ENCODE measurements around the gene C17orf100.

DNA sequence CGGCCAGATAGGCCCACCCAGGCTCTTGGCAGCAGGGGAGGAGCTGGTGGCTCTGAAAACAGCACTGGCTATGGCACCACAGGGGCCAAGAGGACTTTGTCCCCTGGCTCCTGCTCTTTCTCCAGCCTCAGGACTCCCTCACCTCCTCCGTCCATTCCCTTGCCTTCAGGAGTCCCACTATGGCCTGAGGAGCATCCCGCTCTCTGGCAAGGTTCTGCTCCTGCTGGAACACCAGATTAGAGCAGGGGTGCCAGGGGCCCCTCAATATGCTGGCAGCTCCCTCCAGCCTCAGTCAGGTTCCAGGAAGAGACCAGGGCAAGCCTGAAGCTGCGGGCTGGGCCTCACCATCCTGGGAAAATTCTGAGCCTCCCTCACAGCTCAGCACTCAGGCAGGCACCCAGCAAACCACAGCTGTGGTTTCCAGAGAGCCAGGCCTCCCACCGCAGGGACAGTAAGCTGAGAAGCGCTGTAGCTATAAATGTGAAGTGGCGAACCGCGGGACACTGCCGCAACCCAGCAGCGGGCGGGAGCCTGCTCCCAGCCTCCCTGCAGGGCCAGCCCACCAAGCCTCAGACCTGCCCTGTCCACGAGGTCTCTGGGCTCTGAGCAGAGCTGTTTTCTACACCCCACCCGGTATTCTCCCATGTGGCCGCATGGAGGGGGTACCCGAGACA, 25.7 kb downstream of the C17orf100 start:
- no peak for TF ChIP-seq POLR2A (IDR thresholded peaks at IDR 0.05)
- TF ChIP-seq CTCF (IDR thresholded peaks at IDR 0.05): no peak

Measured in lower leg skin (tissue), 3 donors.